Fibroblast of mammary gland (primary cell): ENCODE measurements around the gene SYNE1.
A peak's percentile ranks its signal among the peaks of the same experiment; 100 is the strongest.

Source experiments
- DNase-seq: peaks from one replicate; pipeline ENCODE4 v3.0.0-alpha.2; 2010; ENCODE audit warnings: low read depth
- H3K4me3 ChIP-seq: 2 replicates; pipeline ENCODE4 v1.5.1; 2011; ENCODE audit warnings: low read depth, mild to moderate bottlenecking, low read length, moderate library complexity; ENCODE audit not compliant: control insufficient read depth
- CTCF ChIP-seq: conservative IDR thresholded peaks from 2 replicates; pipeline ENCODE4 v1.5.1; 2011; ENCODE audit warnings: low read depth, low read length, inconsistent platforms; ENCODE audit not compliant: control insufficient read depth, insufficient read depth

SYNE1 gene

GRCh38 chr6:152261179-152261578 is 376.0 kb downstream of the SYNE1 start:
- no peak for TF ChIP-seq CTCF
- DNase-seq = no peak
- H3K4me3 ChIP-seq = no peak overlapping the region

GRCh38 chr6:152259234-152259633 is 377.9 kb downstream of the SYNE1 start:
- no peak overlapping the region for H3K4me3 ChIP-seq
- no peak for TF ChIP-seq CTCF
- no peak for DNase-seq

- no peak for DNase-seq
- no peak for TF ChIP-seq CTCF
- H3K4me3 ChIP-seq = no peak overlapping the region
These were observed 379.6 kb downstream of the SYNE1 start for GRCh38 chr6:152257581-152257980.

- H3K4me3 ChIP-seq = no peak overlapping the region
- no peak for DNase-seq
- TF ChIP-seq CTCF = no peak
These were observed 387.0 kb downstream of the SYNE1 start for GRCh38 chr6:152250127-152250526.

GRCh38 chr6:152248980-152249379 is 388.2 kb downstream of the SYNE1 start:
- no peak for TF ChIP-seq CTCF
- no peak for DNase-seq
- no peak overlapping the region for H3K4me3 ChIP-seq

- peak; percentile 29 for DNase-seq
- no peak overlapping the region for H3K4me3 ChIP-seq
- TF ChIP-seq CTCF = no peak
These were observed 390.4 kb downstream of the SYNE1 start for GRCh38 chr6:152246554-152247337.

GRCh38 chr6:152244998-152245630 is 392.0 kb downstream of the SYNE1 start:
- DNase-seq = peak; percentile 48
- no peak overlapping the region for H3K4me3 ChIP-seq
- no peak for TF ChIP-seq CTCF
